CD14-positive monocyte (primary cell): ENCODE data around the gene FOXP1. TPM values are rescaled to one million over a fixed set of nuclear protein-coding genes. Genes with fewer than 3 reads are reported as not detected.

Experiments
- DNase-seq, 3 donors: peaks; one replicate each; pipeline ENCODE4 v3.0.0-alpha.2; 2011 to 2022
- H2AFZ ChIP-seq: 2 replicates; pipeline ENCODE4 v1.6.0; 2012; ENCODE audit warnings: mild to moderate bottlenecking, low read depth, low read length, inconsistent platforms; ENCODE audit not compliant: insufficient read depth, poor library complexity, severe bottlenecking
- H3K27ac ChIP-seq, 2 donors: 1 replicate in 1 of 2; 2 replicates in 1 of 2; pipeline ENCODE4 v1.5.1; 2012 to 2013; ENCODE audit warnings: low read length in 2 of 2, control low read depth in 1 of 2, inconsistent platforms in 1 of 2, low read depth in 1 of 2, mild to moderate bottlenecking in 1 of 2
- H3K27me3 ChIP-seq, 2 donors: one replicate each; pipeline versions ENCODE4 v1.6.0 to v1.6.1; 2011 to 2013; ENCODE audit warnings: low read length in 2 of 2; ENCODE audit not compliant: control insufficient read depth in 2 of 2, insufficient read depth in 2 of 2
- H3K36me3 ChIP-seq, 2 donors: replicated peaks in 1 of 2; 1 replicate in 1 of 2; 2 replicates in 1 of 2; pipeline versions ENCODE4 v1.5.1 to v1.6.1; 2012 to 2013; ENCODE audit warnings: low read length in 2 of 2, control low read depth in 1 of 2, inconsistent platforms in 1 of 2, mild to moderate bottlenecking in 1 of 2; ENCODE audit not compliant: insufficient read depth in 2 of 2, control insufficient read depth in 1 of 2
- H3K4me1 ChIP-seq, 2 donors: 1 replicate in 1 of 2; 2 replicates in 1 of 2; pipeline versions ENCODE4 v1.5.1 to v1.6.1; 2012 to 2013; ENCODE audit warnings: low read length in 2 of 2, control low read depth in 1 of 2, inconsistent platforms in 1 of 2, mild to moderate bottlenecking in 1 of 2, moderate library complexity in 1 of 2; ENCODE audit not compliant: insufficient read depth in 2 of 2, control insufficient read depth in 1 of 2
- H3K4me2 ChIP-seq: replicated peaks from 2 replicates; pipeline ENCODE3; 2012; ENCODE audit warnings: low read length, moderate library complexity, mild to moderate bottlenecking; ENCODE audit not compliant: poor library complexity, severe bottlenecking; ENCODE audit errors: extremely low read depth
- H3K4me3 ChIP-seq, 3 experiments: fragments of 200-600 bp in 1 of 3; sonication (generic) in 1 of 3; replicated peaks in 1 of 3; 1 replicate in 2 of 3; 2 replicates in 1 of 3; pipeline ENCODE4 v1.5.1; 2011 to 2013; ENCODE audit warnings: low read length in 3 of 3, mild to moderate bottlenecking in 3 of 3, control low read depth in 2 of 3, low read depth in 2 of 3, inconsistent platforms in 1 of 3, moderate library complexity in 1 of 3
- H3K79me2 ChIP-seq: 2 replicates; pipeline ENCODE4 v1.6.0; 2012; ENCODE audit warnings: mild to moderate bottlenecking, control low read depth, inconsistent platforms, low read length, moderate library complexity; ENCODE audit not compliant: insufficient read depth
- H3K9ac ChIP-seq: 2 replicates; pipeline ENCODE4 v1.6.0; 2017; ENCODE audit warnings: low read length, mild to moderate bottlenecking; ENCODE audit not compliant: insufficient read depth, poor library complexity, severe bottlenecking
- H3K9me3 ChIP-seq, 2 donors: replicated peaks in 1 of 2; 1 replicate in 1 of 2; 2 replicates in 1 of 2; pipeline versions ENCODE4 v1.5.1 to v1.6.1; 2012 to 2013; ENCODE audit warnings: low read length in 2 of 2, control low read depth in 1 of 2; ENCODE audit not compliant: control insufficient read depth in 1 of 2, insufficient read depth in 1 of 2
- H4K20me1 ChIP-seq: 2 replicates; pipeline ENCODE4 v1.6.0; 2012; ENCODE audit warnings: mild to moderate bottlenecking, low read length, control low read depth, moderate library complexity; ENCODE audit not compliant: insufficient read depth
- H3K27ac Mint-ChIP-seq, 7 donors: one replicate each; pipeline ENCODE4 v1.8.0; 2020; ENCODE audit warnings: mild to moderate bottlenecking in 7 of 7, mixed read lengths in 7 of 7, moderate library complexity in 6 of 7, inconsistent platforms in 2 of 7
- H3K27me3 Mint-ChIP-seq, 3 donors: one replicate each; pipeline ENCODE4 v1.8.0; 2021 to 2022; ENCODE audit warnings: low read depth in 3 of 3, mild to moderate bottlenecking in 3 of 3, mixed read lengths in 3 of 3, moderate library complexity in 3 of 3, inconsistent platforms in 1 of 3
- H3K36me3 Mint-ChIP-seq, 2 donors: one replicate each; pipeline ENCODE4 v1.8.0; 2020; ENCODE audit warnings: mixed read lengths in 2 of 2, inconsistent platforms in 1 of 2, mild to moderate bottlenecking in 1 of 2
- H3K4me1 Mint-ChIP-seq: one replicate; pipeline ENCODE4 v1.8.0; 2020; ENCODE audit warnings: mild to moderate bottlenecking, mixed read lengths
- H3K4me3 Mint-ChIP-seq, 2 donors: one replicate each; pipeline ENCODE4 v1.8.0; 2020; ENCODE audit warnings: mild to moderate bottlenecking in 2 of 2, mixed read lengths in 2 of 2, moderate library complexity in 1 of 2
- H3K9me3 Mint-ChIP-seq, 7 donors: one replicate each; pipeline ENCODE4 v1.8.0; 2020 to 2022; ENCODE audit warnings: mixed read lengths in 7 of 7, mild to moderate bottlenecking in 6 of 7, moderate library complexity in 6 of 7, inconsistent platforms in 2 of 7
- CTCF ChIP-seq: fragments of 200-600 bp; IDR thresholded peaks from one replicate; pipeline ENCODE4 v1.8.0; 2022; ENCODE audit warnings: antibody characterized with exemption, mild to moderate bottlenecking
- whole genome bisulfite sequencing: methylation state at CpG from one replicate; pipeline ENCODE4 v1.1.5; 2013; ENCODE audit warnings: missing lambda C conversion rate; ENCODE audit not compliant: insufficient coverage; 5-methylcytosine and 5-hydroxymethylcytosine counted together
- intact Hi-C, 2 donors: fragments of 100-400 bp; cut with micrococcal nuclease; formaldehyde crosslinking; loops; one replicate each; pipeline versions ENCODE4 v1.15.0 to v1.15.1; 2023
- polyA plus RNA-seq, 3 donors: library from polyadenylated mRNA; depleted of rRNA in 1 of 3; unstranded in 2 of 3; stranded (reverse) in 1 of 3; fragments of 300-500 nt in 2 of 3; fragments of >200 nt in 1 of 3; fragmentation: Illumina TruSeq in 2 of 3; gene quantifications; 1 replicate in 2 of 3; 2 replicates in 1 of 3; pipeline ENCODE4 v1.2.3, GENCODE V29; 2012 to 2021

FOXP1 gene
- polyA plus RNA-seq, 3 donors, result 25.7 to 42.6 (median 27.8) TPM

GRCh38 chr3:71154846-71155245 is 428.7 kb downstream of the FOXP1 start:
- peaks cover 7% of the 10 kb centered on the region for H3K4me1 Mint-ChIP-seq
- intact Hi-C loops, result no loop called here

GRCh38 chr3:71153713-71154112 is 429.8 kb downstream of the FOXP1 start:
- no peak for TF ChIP-seq CTCF
- H3K27ac ChIP-seq, result no peak overlapping the region
- peaks cover 0 to 24% of the 10 kb centered on the region in 2 donors for H3K36me3 ChIP-seq
- Mint-ChIP-seq H3K4me3 (no peak overlapping the region), H3K27me3 (no peaks in the 10 kb centered on the region), H3K27ac (no peak overlapping the region), H3K36me3 (peaks cover 20 to 23% of the 10 kb centered on the region in 2 donors), H3K9me3 (peaks cover 0 to 5% (median 1%) of the 10 kb centered on the region in 7 donors), H3K4me1 (no peaks in the 10 kb centered on the region)
- no peak overlapping the region for H3K4me3 ChIP-seq
- H2AFZ ChIP-seq, result no peak overlapping the region
- intact Hi-C loops, result no loop called here
- no peaks in the 10 kb centered on the region for H3K79me2 ChIP-seq
- H3K9ac ChIP-seq, result no peak overlapping the region
- no peaks in the 10 kb centered on the region for H3K9me3 ChIP-seq
- no peaks in the 10 kb centered on the region for H3K4me1 ChIP-seq
- no peaks in the 10 kb centered on the region for H3K27me3 ChIP-seq
- no peak overlapping the region for H3K4me2 ChIP-seq
- peaks cover 38% of the 10 kb centered on the region for H4K20me1 ChIP-seq
- no peak for DNase-seq
- WGBS, result no CpG with 5 or more reads among the region's 2 CpGs

More at GRCh38 chr3:71154846-71155245, 428.7 kb downstream of the FOXP1 start:
- Histone ChIP-seq H3K9ac (no peak overlapping the region), H3K79me2 (no peaks in the 10 kb centered on the region), H3K27ac (no peak overlapping the region), H3K4me3 (no peak overlapping the region), H3K36me3 (peaks cover 0 to 24% of the 10 kb centered on the region in 2 donors), H3K27me3 (no peaks in the 10 kb centered on the region), H2AFZ (no peak overlapping the region), H3K4me2 (no peak overlapping the region), H4K20me1 (peaks cover 45% of the 10 kb centered on the region), H3K9me3 (no peaks in the 10 kb centered on the region), H3K4me1 (no peaks in the 10 kb centered on the region)
- Mint-ChIP-seq H3K27ac (peak overlapping the region in 1 of 7 donors; percentile 41), H3K4me3 (no peak overlapping the region), H3K9me3 (peaks cover 0 to 5% (median 1%) of the 10 kb centered on the region in 7 donors), H3K27me3 (no peaks in the 10 kb centered on the region), H3K36me3 (peaks cover 18 to 22% of the 10 kb centered on the region in 2 donors)
- no peak for TF ChIP-seq CTCF
- DNase-seq, result no peak
